K562 (cell line): ENCODE results near the gene BNIP1. TPM values are rescaled to one million over a fixed set of nuclear protein-coding genes. Genes with fewer than 3 reads are reported as not detected.

Source experiments
- ATAC-seq: fragments of 200-7000 bp; cut with Tn5 transposase; 3 replicates; pipeline ENCODE4 v1.9.1; 2020; ENCODE audit warnings: moderate library complexity
- BruUV-seq: library from RNA; stranded (reverse); fragments of 400-500 nt; replicated peaks from 2 replicates; lab custom pipeline; 2021; lab: Mats Ljungman, UMichigan
- CTCF ChIA-PET: fragments of 300-600 bp; formaldehyde crosslinking; extraction: SDS; loops from one replicate; lab custom pipeline; 2021; ENCODE audit warnings: low intra/inter-chr PET ratio; lab: Yijun Ruan, JAX
- POLR2A ChIA-PET: fragments of 300-600, 350-650 bp; sonication (Branson Sonifier 250); formaldehyde crosslinking; extraction: SDS; loops from one replicate; lab custom pipeline; 2021; ENCODE audit warnings: antibody characterized with exemption, inconsistent platforms; lab: Yijun Ruan, JAX
- DNase-seq, 4 experiments: peaks; one replicate each; pipeline versions ENCODE4 v3.0.0 to v3.0.0-alpha.2; 2011 to 2018; ENCODE audit warnings: low spot score in 3 of 4, mixed read lengths in 3 of 4; ENCODE audit errors: extremely low read depth in 1 of 4
- FAIRE-seq: peaks from 2 replicates; lab custom pipeline; 2011; peaks lifted over from hg19 to GRCh38; lab: Jason Lieb, UNC
- H2AFZ ChIP-seq: 2 replicates; pipeline ENCODE4 v1.6.0; 2011; ENCODE audit warnings: low read depth, low read length, control low read depth, inconsistent platforms
- H3K27ac ChIP-seq: fragments of 200-600 bp; 3 replicates; pipeline ENCODE4 v1.8.0; 2011; ENCODE audit warnings: low read depth, mild to moderate bottlenecking, control low read depth, inconsistent platforms, low read length, moderate library complexity, mixed read lengths; ENCODE audit errors: extremely low read depth
- H3K27me3 ChIP-seq, 2 experiments: fragments of 300-600 bp in 1 of 2; 2 replicates in 1 of 2; 3 replicates in 1 of 2; pipeline versions ENCODE4 v1.6.0 to v1.8.0; 2011; ENCODE audit warnings: inconsistent platforms in 2 of 2, low read length in 2 of 2, mild to moderate bottlenecking in 1 of 2, mixed read lengths in 1 of 2, moderate library complexity in 1 of 2; ENCODE audit not compliant: control insufficient read depth in 2 of 2, insufficient read depth in 2 of 2
- H3K36me3 ChIP-seq: fragments of 300-600 bp; 3 replicates; pipeline ENCODE4 v1.8.0; 2011; ENCODE audit warnings: mild to moderate bottlenecking, low read length, inconsistent platforms; ENCODE audit not compliant: control insufficient read depth, insufficient read depth
- H3K4me1 ChIP-seq, 2 experiments: fragments of 200-600 bp in 1 of 2; replicated peaks in 1 of 2; 2 replicates in 1 of 2; 3 replicates in 1 of 2; pipeline versions ENCODE4 v1.5.1 to v1.8.0; 2011; ENCODE audit warnings: inconsistent platforms in 2 of 2, low read length in 2 of 2, mild to moderate bottlenecking in 1 of 2, mixed read lengths in 1 of 2, moderate library complexity in 1 of 2; ENCODE audit not compliant: control insufficient read depth in 2 of 2, insufficient read depth in 2 of 2
- H3K4me2 ChIP-seq: 2 replicates; pipeline ENCODE4 v1.6.1; 2011; ENCODE audit warnings: low read length, control low read depth, inconsistent platforms, mixed read lengths; ENCODE audit not compliant: insufficient read depth
- H3K4me3 ChIP-seq: fragments of 200-600 bp; sonication (generic), shearing (Covaris generic); 2 replicates; pipeline ENCODE4 v1.5.1; 2016; ENCODE audit warnings: control low read depth, inconsistent platforms
- H3K79me2 ChIP-seq: fragments of 200-600 bp; 3 replicates; pipeline ENCODE4 v1.8.0; 2011; ENCODE audit warnings: low read length, inconsistent platforms; ENCODE audit not compliant: control insufficient read depth, insufficient read depth
- H3K9ac ChIP-seq, 2 experiments: 2 replicates each; pipeline versions ENCODE4 v1.6.0 to v1.6.1; 2011; ENCODE audit warnings: low read depth in 2 of 2, low read length in 2 of 2, control low read depth in 1 of 2, inconsistent platforms in 1 of 2, mild to moderate bottlenecking in 1 of 2, mixed read lengths in 1 of 2; ENCODE audit not compliant: insufficient read depth in 1 of 2
- H3K9me1 ChIP-seq: one replicate; pipeline ENCODE4 v1.6.0; 2011; ENCODE audit warnings: inconsistent platforms, mild to moderate bottlenecking, low read length, moderate library complexity; ENCODE audit not compliant: control insufficient read depth, insufficient read depth
- H3K9me3 ChIP-seq: replicated peaks from 2 replicates; pipeline ENCODE4 v1.5.1; 2011; ENCODE audit warnings: low read depth, low read length, inconsistent platforms; ENCODE audit not compliant: control insufficient read depth, insufficient read depth
- H4K20me1 ChIP-seq: replicated peaks from 2 replicates; pipeline ENCODE4 v1.6.1; 2011; ENCODE audit warnings: low read length, inconsistent platforms, mixed read lengths; ENCODE audit not compliant: control insufficient read depth, insufficient read depth
- HNRNPUL1 ChIP-seq: fragments of 200-400 bp; formaldehyde crosslinking; IDR thresholded peaks from 2 replicates; pipeline ENCODE4 v1.6.1; 2017; ENCODE audit warnings: low read length
- MLX ChIP-seq, 2 experiments: fragments of 450-650 bp in 1 of 2; sonication (generic) in 1 of 2; formaldehyde crosslinking; conservative IDR thresholded peaks; 2 replicates each; pipeline versions ENCODE4 v1.4.0 to v1.8.1; 2020 to 2022; ENCODE audit warnings: mild to moderate bottlenecking in 1 of 2, missing genetic modification reagents in 1 of 2
- MXI1 ChIP-seq: IDR thresholded peaks from 2 replicates; pipeline ENCODE4 v1.6.1; 2011; ENCODE audit warnings: low read depth, mild to moderate bottlenecking, improper control_type of control experiment, low read length
- PTBP1 ChIP-seq: fragments of 200-400 bp; formaldehyde crosslinking; IDR thresholded peaks from 2 replicates; pipeline ENCODE4 v1.6.1; 2017; ENCODE audit warnings: low read depth, low read length
- RREB1 ChIP-seq: fragments of 250-450 bp; sonication (Bioruptor Pico); IDR thresholded peaks from 2 replicates; pipeline ENCODE4 v1.4.0; 2020
- SUPT5H ChIP-seq: fragments of 450-650 bp; IDR thresholded peaks from 2 replicates; pipeline ENCODE4 v1.6.1; 2016
- TAF9B ChIP-seq: fragments of 450-650 bp; IDR thresholded peaks from 2 replicates; pipeline ENCODE4 v1.6.1; 2018; ENCODE audit warnings: mild to moderate bottlenecking; ENCODE audit not compliant: partially characterized antibody
- TRIM24 ChIP-seq, 2 experiments: fragments of 450-650 bp; IDR thresholded peaks; 2 replicates each; pipeline ENCODE4 v1.6.1; 2016
- VEZF1 ChIP-seq: fragments of 200-800 bp; sonication (Bioruptor generic); IDR thresholded peaks from 2 replicates; pipeline ENCODE4 v1.6.1; 2017; ENCODE audit warnings: missing genetic modification characterization, missing compliant biosample characterization
- ZNF133 ChIP-seq: fragments of 250-450 bp; sonication (Bioruptor Pico); IDR thresholded peaks from 2 replicates; pipeline ENCODE4 v1.4.0; 2020; ENCODE audit warnings: mild to moderate bottlenecking
- ZNF511 ChIP-seq: sonication (generic); formaldehyde crosslinking; IDR thresholded peaks from 2 replicates; pipeline ENCODE4 v1.8.0; 2022; ENCODE audit warnings: mild to moderate bottlenecking, missing genetic modification reagents
- WGBS: fragments of 100-300 bp; shearing (Covaris generic); methylation state at CpG from one replicate; pipeline ENCODE4 v1.1.6; 2016; ENCODE audit warnings: low coverage, mixed read lengths; ENCODE audit not compliant: insufficient coverage; ENCODE audit errors: missing lambda C conversion rate; 5-methylcytosine and 5-hydroxymethylcytosine counted together
- in situ Hi-C: fragments of 300-500 bp; cut with MboI; formaldehyde crosslinking; loops from 4 replicates; pipeline ENCODE4 v1.15.0; 2018; ENCODE audit warnings: inconsistent platforms, mixed read lengths
- intact Hi-C: fragments of 100-400 bp; cut with micrococcal nuclease; formaldehyde crosslinking; loops from 2 replicates; pipeline ENCODE4 v1.14.2; 2022
- polyA plus RNA-seq, 8 experiments: library from polyadenylated mRNA; depleted of rRNA in 4 of 8; stranded (reverse) in 5 of 8; unstranded in 3 of 8; fragments of >200 nt; fragmentation: Nextera tagmentation in 2 of 8; fragmentation: Illumina TruSeq in 1 of 8; extraction: Ambion mirVana in 2 of 8; extraction: Trizol in 1 of 8; gene quantifications; 2 replicates each; pipeline versions ENCODE4 v1.2.1 to v1.2.3, GENCODE V29; 2011 to 2014; ENCODE audit warnings: inconsistent platforms in 1 of 8, missing spikeins in 1 of 8
- total RNA-seq, 7 experiments: library from RNA; depleted of rRNA in 6 of 7; stranded (reverse); fragments of >200 nt in 6 of 7; fragmentation: Illumina TruSeq in 2 of 7; extraction: Trizol in 2 of 7; gene quantifications; 2 replicates each; pipeline versions ENCODE4 v1.2.1 to v1.2.3, GENCODE V29; 2011 to 2021; ENCODE audit warnings: low replicate concordance in 1 of 7

Gene BNIP1
- total and polyA plus RNA-seq, 9 of the 15 experiments (the other 6 are each of a cell fraction or from before 2014, with no cell fraction given): 18.8 to 65.0 (median 26.2) TPM

GRCh38 chr5:173103411-173103810 is 40.9 kb upstream of the BNIP1 start:
- Histone ChIP-seq H3K79me2 (no peaks in the 10 kb centered on the region), H3K4me3 (no peak overlapping the region), H3K27me3 (no peaks in the 10 kb centered on the region), H3K9me1 (no peaks in the 10 kb centered on the region), H3K9me3 (no peaks in the 10 kb centered on the region; the same call in 1 of the 2 replicates), H2AFZ (no peak overlapping the region), H4K20me1 (no peaks in the 10 kb centered on the region), H3K9ac (no peak overlapping the region), H3K4me1 (no peaks in the 10 kb centered on the region), H3K27ac (no peak overlapping the region), H3K36me3 (no peaks in the 10 kb centered on the region), H3K4me2 (no peak overlapping the region)
- no peak for TF ChIP-seq SUPT5H
- no peak for TF ChIP-seq ZNF133 (CRISPR knock-in tag)
- no peak for TF ChIP-seq VEZF1 (CRISPR knock-in tag)
- TF ChIP-seq TAF9B: no peak
- TF ChIP-seq HNRNPUL1: no peak
- no peak for TF ChIP-seq RREB1 (CRISPR knock-in tag)
- TF ChIP-seq PTBP1: no peak
- TF ChIP-seq MLX (CRISPR knock-in tag; conservative IDR thresholded peaks at IDR 0.05): no peak
- no peak for TF ChIP-seq MXI1
- TF ChIP-seq ZNF511 (CRISPR knock-in tag): no peak
- TF ChIP-seq TRIM24 (IDR thresholded peaks at IDR 0.05): no peak
- WGBS: 6% methylated on average over 1 of the region's 1 CpG
- ChIA-PET CTCF (no interaction called here), POLR2A (interaction anchor here (0.9 to 1.2 kb wide), 2 partner anchors 10 to 23 kb away, joined by 3 read pairs; no protein-coding TSS in a partner anchor)
- BruUV-seq: no TSS peak
- no peak for DNase-seq
- in situ Hi-C loops: no loop called here
- no peak for FAIRE-seq
- ATAC-seq: no peak
- intact Hi-C loops: no loop called here
